SK-N-SH (cell line): ENCODE measurements around the gene GRIK3.

Experiments used
- CTCF ChIP-seq: fragments of 200-600 bp; sonication (generic); IDR thresholded peaks from 2 replicates; pipeline ENCODE4 v1.6.1; 2017; ENCODE audit warnings: antibody characterized with exemption, mild to moderate bottlenecking, moderate library complexity
- GABPA ChIP-seq: IDR thresholded peaks from 2 replicates; pipeline ENCODE4 v1.4.0; 2012; ENCODE audit warnings: low read depth, mild to moderate bottlenecking
- POLR2AphosphoS5 ChIP-seq: IDR thresholded peaks from 2 replicates; pipeline ENCODE4 v1.6.1; 2012; ENCODE audit warnings: low read depth, low read length
- RFX5 ChIP-seq: IDR thresholded peaks from 2 replicates; pipeline ENCODE4 v1.6.1; 2012; ENCODE audit warnings: mild to moderate bottlenecking, improper control_type of control experiment, low read length
- YY1 ChIP-seq: IDR thresholded peaks from 2 replicates; pipeline ENCODE4 v1.4.0; 2012; ENCODE audit warnings: low read depth, mild to moderate bottlenecking

GRCh38 chr1:36912365-36912865 lies 121.9 kb downstream of the GRIK3 start:
- TF ChIP-seq POLR2AphosphoS5 (no peak), CTCF (no peak), GABPA (no peak), RFX5 (no peak), YY1 (no peak)
